DND-41 (cell line): ENCODE data around the gene DSN1.

ENCODE experiments used
- CTCF ChIP-seq: IDR thresholded peaks from 2 replicates; pipeline ENCODE4 v1.5.1; 2012; ENCODE audit warnings: borderline replicate concordance, low read length, moderate library complexity, mild to moderate bottlenecking; ENCODE audit not compliant: poor library complexity, severe bottlenecking; ENCODE audit errors: extremely low read depth
- EZH2 ChIP-seq: IDR thresholded peaks from 3 replicates; pipeline ENCODE4 v1.6.1; 2012; ENCODE audit warnings: borderline replicate concordance, low read depth, mild to moderate bottlenecking, moderate library complexity, low read length, inconsistent platforms; ENCODE audit not compliant: severe bottlenecking

- TF ChIP-seq CTCF (no peak), EZH2 (no peak)
These were observed 30.9 kb upstream of the DSN1 start for GRCh38 chr20:36804425-36804824.
